GM21528 (cell line): Measurements from ENCODE around the gene STK38.
"Not testable (repeated sequence)": the region's sequence is repeated elsewhere in the genome, so short reads cannot be mapped to it uniquely, and the experiment has no call there.

ENCODE experiments used
- ATAC-seq: cut with Tn5 transposase; IDR thresholded peaks from one replicate; pipeline ENCODE4 v1.9.1; 2021; ENCODE audit warnings: mild to moderate bottlenecking, moderate library complexity; ENCODE audit not compliant: unreplicated experiment, low FRiP score

Gene STK38

GRCh38 chr6:36492092-36492491 lies 55.2 kb downstream of the STK38 start:
- ATAC-seq, result no peak

DNA sequence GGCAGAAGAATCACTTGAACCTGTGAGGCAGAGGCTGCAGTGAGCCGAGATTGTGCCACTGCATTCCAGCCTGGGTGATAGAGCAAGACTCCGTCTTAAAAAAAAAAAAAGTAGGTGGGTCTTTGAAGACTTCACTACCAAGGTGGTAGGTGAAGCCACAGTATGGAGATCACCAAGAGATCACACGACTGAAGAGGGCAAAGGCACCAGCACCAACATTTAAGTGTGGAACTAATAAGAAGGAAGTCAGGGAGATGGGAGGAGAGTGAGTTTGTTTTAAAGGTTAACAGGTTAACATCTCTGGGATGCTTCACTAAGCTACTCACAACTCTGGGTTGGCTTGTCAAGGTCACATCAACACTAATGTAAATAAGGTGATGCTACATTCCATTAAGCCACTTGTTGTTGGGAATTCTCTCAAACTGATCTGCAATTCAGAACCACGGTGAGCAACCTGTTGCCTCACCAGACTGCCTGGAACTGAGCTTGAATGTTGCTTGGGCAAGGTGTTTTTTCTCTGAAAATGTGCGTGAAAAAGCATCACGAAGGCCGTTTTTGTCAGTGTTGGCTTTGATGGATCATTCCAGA lies 55.8 kb downstream of the STK38 start:
- ATAC-seq, result no peak

DNA sequence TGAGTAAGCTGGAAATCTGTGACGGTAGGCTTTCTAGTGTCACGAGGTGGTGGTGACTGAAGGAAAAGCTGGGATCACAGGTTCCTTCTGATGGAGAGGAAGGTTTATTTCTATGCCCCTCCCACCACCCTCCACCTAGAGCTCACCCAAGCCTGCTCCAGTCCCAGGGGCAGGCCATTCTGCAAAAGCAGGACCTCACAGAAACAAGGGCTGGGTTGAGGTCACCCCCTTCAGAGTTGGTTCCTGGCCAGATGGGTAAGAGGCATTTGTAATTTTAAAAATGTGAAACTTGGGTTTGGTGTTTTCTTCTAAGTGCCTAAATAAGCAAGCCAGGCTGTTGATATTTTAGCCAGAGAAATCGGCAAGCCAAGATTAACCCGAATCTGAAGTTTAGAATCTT lies 57.9 kb downstream of the STK38 start:
- ATAC-seq, result no peak

- no peak for ATAC-seq
These were observed 59.1 kb downstream of the STK38 start for GRCh38 chr6:36488221-36488620.

GRCh38 chr6:36487698-36488097 lies 59.6 kb downstream of the STK38 start:
- ATAC-seq, result no peak

GRCh38 chr6:36484736-36485135 lies 62.5 kb downstream of the STK38 start:
- ATAC-seq, result no peak

DNA sequence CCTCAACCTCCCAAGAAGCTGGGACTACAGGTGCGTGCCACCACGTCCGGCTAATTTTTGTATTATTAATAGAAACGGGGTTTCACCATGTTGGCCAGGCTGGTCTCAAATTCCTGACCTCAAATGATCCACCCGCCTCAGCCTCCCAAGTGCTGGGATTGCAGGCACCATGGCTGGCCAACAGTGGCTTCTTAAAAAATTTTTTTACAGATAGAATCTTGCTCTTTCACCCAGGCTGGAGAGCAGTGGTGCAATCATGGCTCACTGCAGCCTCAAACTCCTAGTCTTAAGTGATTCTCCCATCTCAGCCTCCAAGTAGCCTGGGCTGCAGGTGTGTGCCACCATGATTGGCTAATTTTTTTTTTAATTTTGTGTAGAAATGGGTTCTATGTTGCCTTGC lies 64.0 kb downstream of the STK38 start:
- ATAC-seq, result not testable (repeated sequence)

DNA sequence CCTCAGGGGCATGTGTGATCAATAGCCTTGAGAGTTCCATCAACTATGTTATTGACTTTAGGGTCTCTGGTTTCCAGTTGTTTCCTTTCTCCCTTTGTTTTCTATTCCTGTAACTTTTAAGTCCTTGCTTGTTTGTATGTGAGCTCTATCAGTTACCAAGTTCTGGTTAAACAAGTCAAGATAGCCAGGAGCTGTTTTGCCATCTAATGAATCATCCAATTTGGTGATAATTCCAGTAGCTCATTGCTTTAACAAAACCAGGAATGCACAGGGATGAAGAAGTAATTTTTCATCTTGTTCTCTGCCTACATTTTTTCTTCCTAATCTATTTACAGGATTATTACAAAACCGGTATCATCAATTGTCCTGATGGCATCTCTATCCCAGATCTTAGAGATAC lies 68.0 kb downstream of the STK38 start:
- ATAC-seq, result no peak

GRCh38 chr6:36478051-36478526 lies 69.2 kb downstream of the STK38 start:
- ATAC-seq, result no peak

- ATAC-seq, result no peak
These were observed 77.3 kb downstream of the STK38 start for GRCh38 chr6:36469946-36470345.

GRCh38 chr6:36469148-36469661 lies 78.1 kb downstream of the STK38 start:
- no peak for ATAC-seq

DNA sequence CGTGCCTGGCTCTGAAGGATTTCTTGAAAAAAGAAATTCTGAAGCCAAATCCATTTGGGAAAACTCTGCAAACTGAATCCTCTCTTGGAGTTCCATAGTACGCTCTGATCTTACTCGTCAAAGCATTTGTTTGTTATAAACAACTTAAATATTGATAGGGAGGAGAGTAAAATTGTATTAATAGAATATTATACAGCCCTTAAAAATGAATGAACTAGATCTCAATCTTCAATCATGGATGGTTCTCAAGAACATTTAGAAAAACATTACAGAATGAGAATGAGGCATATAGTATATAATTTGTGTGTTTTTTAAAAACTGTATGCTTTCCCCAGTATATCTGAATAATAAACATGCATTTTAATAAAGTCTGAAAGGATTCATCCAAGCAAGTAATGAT lies 79.7 kb downstream of the STK38 start:
- ATAC-seq, result no peak

- ATAC-seq, result no peak
These were observed 83.0 kb downstream of the STK38 start for GRCh38 chr6:36464233-36464632.

GRCh38 chr6:36463676-36464075 lies 83.6 kb downstream of the STK38 start:
- ATAC-seq, result no peak

DNA sequence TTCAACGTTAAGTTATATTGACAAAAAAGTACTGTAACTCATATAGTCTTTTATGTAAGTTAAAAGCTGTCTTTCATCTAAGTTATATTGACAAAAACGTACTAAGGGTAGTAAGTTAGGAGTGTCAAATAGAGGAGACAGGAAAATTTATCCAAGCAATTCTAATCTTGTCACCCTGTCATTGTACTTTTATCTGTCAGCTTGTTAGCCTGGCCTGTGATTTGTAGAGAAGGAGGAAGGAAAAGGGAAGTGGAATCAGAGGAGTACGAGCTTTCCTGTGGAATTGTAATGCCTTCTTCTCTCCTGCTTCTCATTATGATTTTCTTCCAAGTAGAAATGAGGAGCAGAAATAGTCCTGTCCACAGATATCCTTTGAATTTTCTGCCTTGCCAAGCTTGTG lies 85.6 kb downstream of the STK38 start:
- ATAC-seq, result no peak

DNA sequence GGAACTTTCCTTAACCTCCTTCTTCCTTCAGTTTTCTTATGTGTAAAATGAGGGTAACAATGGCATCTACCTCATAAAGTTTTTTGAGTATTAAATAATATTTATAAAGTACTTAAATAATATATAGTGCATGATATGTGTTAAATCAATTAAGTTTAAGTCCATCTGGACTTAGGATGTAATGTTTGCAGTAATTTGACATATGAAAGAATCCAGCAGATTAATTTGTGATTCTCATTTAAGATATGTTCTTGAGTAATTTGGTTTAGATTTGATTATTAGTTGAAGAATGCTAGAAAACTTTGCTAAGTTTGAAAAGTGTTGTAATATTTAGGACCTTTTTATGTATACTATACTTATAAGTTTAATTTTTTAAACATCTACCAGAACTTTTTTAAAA lies 86.4 kb downstream of the STK38 start:
- no peak for ATAC-seq

- ATAC-seq, result no peak
These were observed 87.8 kb downstream of the STK38 start for GRCh38 chr6:36459501-36459900.

DNA sequence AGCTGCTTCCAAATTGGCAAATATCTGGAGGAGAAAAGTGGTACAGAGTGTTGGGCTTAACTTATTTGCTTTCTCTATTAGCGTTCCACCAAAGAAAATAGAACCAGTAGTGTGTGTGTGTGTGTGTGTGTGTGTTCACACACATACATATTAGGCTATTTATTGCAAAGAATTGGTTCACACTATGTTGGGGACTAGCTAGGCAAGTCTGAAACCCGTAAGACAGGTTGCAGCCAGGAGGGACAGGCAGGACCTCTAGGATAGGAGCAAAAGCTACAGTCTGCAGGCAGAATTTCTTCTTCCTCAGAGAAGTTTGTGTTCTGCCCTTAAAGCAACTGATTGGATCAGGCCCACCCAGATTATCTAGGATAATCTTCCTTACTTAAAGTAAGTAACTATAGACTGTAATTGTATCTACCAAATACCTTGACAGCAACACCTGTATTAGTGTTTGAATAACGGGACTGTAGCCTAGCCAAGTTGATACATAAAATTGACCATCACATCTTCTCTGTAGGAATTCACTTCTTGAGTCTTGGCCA lies 91.7 kb downstream of the STK38 start:
- ATAC-seq, result no peak

DNA sequence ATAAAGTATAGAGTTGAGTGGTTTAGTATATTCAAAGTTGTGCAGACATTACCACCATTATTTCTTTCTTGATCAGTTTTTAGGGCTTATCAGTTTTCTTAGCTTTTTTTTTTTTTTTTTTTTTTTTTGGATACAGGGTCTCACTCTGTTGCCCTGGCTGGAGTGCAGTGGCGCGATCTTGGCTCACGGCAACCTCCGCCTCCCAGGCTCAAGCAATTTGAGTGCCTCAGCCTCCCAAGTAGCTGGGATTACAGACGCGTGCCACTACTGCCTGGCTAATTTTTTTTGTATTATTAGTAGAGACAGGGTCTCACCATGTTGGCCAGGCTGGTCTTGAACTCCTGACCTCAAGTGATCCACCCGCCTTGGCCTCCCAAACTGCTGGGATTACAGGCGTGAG lies 94.4 kb downstream of the STK38 start:
- ATAC-seq, result not testable (repeated sequence)

DNA sequence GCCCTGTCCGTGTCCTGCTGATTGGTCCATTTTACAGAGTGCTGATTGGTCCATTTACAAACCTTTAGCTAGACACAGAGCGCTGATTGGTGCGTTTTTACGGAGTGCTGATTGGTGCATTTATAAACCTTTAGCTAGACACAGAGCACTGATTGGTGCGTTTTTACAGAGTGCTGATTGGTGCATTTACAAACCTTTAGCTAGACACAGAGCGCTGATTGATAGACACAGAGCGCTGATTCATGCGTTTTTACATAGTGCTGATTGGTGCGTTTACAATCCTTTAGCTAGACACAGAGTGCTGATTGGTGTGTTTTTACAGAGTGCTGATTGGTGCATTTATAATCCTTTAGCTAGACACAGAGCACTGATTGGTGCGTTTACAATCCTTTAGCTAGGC lies 98.1 kb downstream of the STK38 start:
- not testable (repeated sequence) for ATAC-seq

DNA sequence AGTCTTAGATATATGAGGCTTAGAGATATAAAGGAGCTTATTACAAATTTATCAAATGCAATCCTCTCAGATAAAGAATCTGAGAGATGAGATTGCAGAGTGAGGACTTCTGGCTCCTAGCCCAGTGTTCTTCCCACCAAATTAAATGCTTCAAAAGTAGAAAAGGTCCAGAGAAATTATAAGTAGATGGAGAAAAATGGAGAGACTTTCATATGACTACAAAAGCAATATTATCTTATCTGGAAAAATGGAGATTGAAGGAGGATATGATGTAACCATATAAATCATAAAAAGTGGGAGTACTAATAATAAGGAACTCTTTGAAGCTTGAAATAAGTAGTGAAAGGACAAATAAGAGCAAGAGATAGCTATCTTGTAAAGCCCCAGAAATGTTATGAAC lies 101.7 kb downstream of the STK38 start:
- ATAC-seq, result no peak

DNA sequence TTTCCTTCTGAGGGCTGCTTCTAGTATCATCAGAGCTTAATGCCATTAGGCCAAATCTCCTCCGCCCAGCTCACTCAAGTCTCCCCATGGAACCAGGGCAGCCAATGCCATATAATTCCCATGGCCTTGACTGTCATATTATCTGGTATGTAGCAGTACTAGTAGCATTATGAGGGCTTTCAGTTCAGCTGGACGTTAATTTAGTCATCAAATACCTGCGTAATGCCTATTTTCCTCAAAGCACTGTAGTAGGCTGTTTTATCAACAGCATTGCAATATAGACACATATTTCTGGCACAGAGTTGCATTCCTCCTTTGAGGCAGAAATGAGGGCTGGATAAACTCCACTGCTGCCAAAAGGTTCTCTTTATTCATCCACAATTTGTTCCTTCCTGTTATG lies 102.8 kb downstream of the STK38 start:
- no peak for ATAC-seq
